ENCODE data around the gene THSD4.

The THSD4 gene

GRCh38 chr15:71220828-71221227, 105.6 kb downstream of the THSD4 start:
- no peak overlapping the region for H3K4me3 ChIP-seq (ENCODE audit: low read depth, low read length, poor library complexity, severe bottlenecking)
- H3K4me2 ChIP-seq (ENCODE audit: low read length) = no peak overlapping the region
- H3K9ac ChIP-seq (ENCODE audit: low read length) = no peak overlapping the region
- H4K20me1 ChIP-seq (ENCODE audit: insufficient read depth, low read length) = no peaks in the 10 kb centered on the region
- no peaks in the 10 kb centered on the region for H3K36me3 ChIP-seq (ENCODE audit: insufficient read depth, low read length)
- no peaks in the 10 kb centered on the region for H3K9me3 ChIP-seq (ENCODE audit: low read length)
- no peaks in the 10 kb centered on the region for H3K79me2 ChIP-seq (ENCODE audit: insufficient read depth, low read length)
- no peak overlapping the region for H2AFZ ChIP-seq (ENCODE audit: low read length)
- H3K4me1 ChIP-seq (ENCODE audit: insufficient read depth, low read length, severe bottlenecking) = no peaks in the 10 kb centered on the region
- TF ChIP-seq EZH2 (IDR thresholded peaks at IDR 0.05; ENCODE audit: borderline replicate concordance, low read length) (no peak), CTCF (IDR thresholded peaks at IDR 0.05; ENCODE audit: low read length) (no peak)
- H3K9me2 ChIP-seq (ENCODE audit: low read depth, low read length) = no peaks in the 10 kb centered on the region
- no peaks in the 10 kb centered on the region for H3F3A ChIP-seq (ENCODE audit: insufficient read depth, low read length)
- H3K27me3 ChIP-seq (ENCODE audit: insufficient read depth, low read length) = no peaks in the 10 kb centered on the region
- H3K27ac ChIP-seq (ENCODE audit: low read depth, low read length, poor library complexity, severe bottlenecking) = no peak overlapping the region

GRCh38 chr15:71221417-71221816, 106.1 kb downstream of the THSD4 start:
- Histone ChIP-seq H3K27me3 (ENCODE audit: insufficient read depth, low read length) (no peaks in the 10 kb centered on the region), H3K9me3 (ENCODE audit: low read length) (no peaks in the 10 kb centered on the region), H3K4me2 (ENCODE audit: low read length) (no peak overlapping the region), H3K79me2 (ENCODE audit: insufficient read depth, low read length) (no peaks in the 10 kb centered on the region), H2AFZ (ENCODE audit: low read length) (no peak overlapping the region), H3K4me1 (ENCODE audit: insufficient read depth, low read length, severe bottlenecking) (no peaks in the 10 kb centered on the region), H3K9ac (ENCODE audit: low read length) (no peak overlapping the region), H3K36me3 (ENCODE audit: insufficient read depth, low read length) (no peaks in the 10 kb centered on the region), H3K27ac (ENCODE audit: low read depth, low read length, poor library complexity, severe bottlenecking) (no peak overlapping the region), H3F3A (ENCODE audit: insufficient read depth, low read length) (no peaks in the 10 kb centered on the region), H3K9me2 (ENCODE audit: low read depth, low read length) (no peaks in the 10 kb centered on the region), H3K4me3 (ENCODE audit: low read depth, low read length, poor library complexity, severe bottlenecking) (no peak overlapping the region), H4K20me1 (ENCODE audit: insufficient read depth, low read length) (no peaks in the 10 kb centered on the region)
- TF ChIP-seq CTCF (IDR thresholded peaks at IDR 0.05; ENCODE audit: low read length) (no peak), EZH2 (IDR thresholded peaks at IDR 0.05; ENCODE audit: borderline replicate concordance, low read length) (no peak)

GRCh38 chr15:71223516-71223915, 108.2 kb downstream of the THSD4 start:
- Histone ChIP-seq H3K9me2 (ENCODE audit: low read depth, low read length) (no peaks in the 10 kb centered on the region), H3K4me3 (ENCODE audit: low read depth, low read length, poor library complexity, severe bottlenecking) (no peak overlapping the region), H4K20me1 (ENCODE audit: insufficient read depth, low read length) (no peaks in the 10 kb centered on the region), H3K4me1 (ENCODE audit: insufficient read depth, low read length, severe bottlenecking) (no peaks in the 10 kb centered on the region), H3K79me2 (ENCODE audit: insufficient read depth, low read length) (no peaks in the 10 kb centered on the region), H3K27me3 (ENCODE audit: insufficient read depth, low read length) (no peaks in the 10 kb centered on the region), H3K36me3 (ENCODE audit: insufficient read depth, low read length) (no peaks in the 10 kb centered on the region), H3K9ac (ENCODE audit: low read length) (no peak overlapping the region), H3K9me3 (ENCODE audit: low read length) (no peaks in the 10 kb centered on the region), H3K27ac (ENCODE audit: low read depth, low read length, poor library complexity, severe bottlenecking) (no peak overlapping the region), H3K4me2 (ENCODE audit: low read length) (no peak overlapping the region), H3F3A (ENCODE audit: insufficient read depth, low read length) (no peaks in the 10 kb centered on the region), H2AFZ (ENCODE audit: low read length) (no peak overlapping the region)
- TF ChIP-seq CTCF (IDR thresholded peaks at IDR 0.05; ENCODE audit: low read length) (no peak), EZH2 (IDR thresholded peaks at IDR 0.05; ENCODE audit: borderline replicate concordance, low read length) (no peak)
